Activated B cell treated with CpG ODN at 0.5 μM for 24 hours (primary cell): ENCODE data around the gene ZNF878. TPM values are rescaled to one million over a fixed set of nuclear protein-coding genes. Genes with fewer than 3 reads are reported as not detected.
A peak's percentile ranks its signal among the peaks of the same experiment; 100 is the strongest.

Experiments
- ATAC-seq: fragments of 200-7000 bp; cut with Tn5 transposase; one replicate; pipeline ENCODE4 v1.10.0; 2021; ENCODE audit warnings: low read depth, mild to moderate bottlenecking, moderate library complexity
- CTCF ChIA-PET: fragments of 350-600 bp; sonication (Branson Sonifier 250); formaldehyde crosslinking; loops from one replicate; lab custom pipeline; 2021; ENCODE audit warnings: antibody characterized with exemption; lab: Charles Lee
- POLR2A ChIA-PET: fragments of 350-600 bp; sonication (Branson Sonifier 250); formaldehyde crosslinking; loops from one replicate; lab custom pipeline; 2021; ENCODE audit warnings: antibody characterized with exemption; lab: Charles Lee
- DNase-seq: peaks from one replicate; pipeline ENCODE4 v3.0.0; 2022
- H3K27ac Mint-ChIP-seq: one replicate; pipeline ENCODE4 v1.8.0; 2020; ENCODE audit warnings: mixed read lengths
- H3K27me3 Mint-ChIP-seq: one replicate; pipeline ENCODE4 v1.8.0; 2021; ENCODE audit warnings: mixed read lengths
- H3K36me3 Mint-ChIP-seq: one replicate; pipeline ENCODE4 v1.8.0; 2021; ENCODE audit warnings: low read depth, mixed read lengths
- H3K4me1 Mint-ChIP-seq: one replicate; pipeline ENCODE4 v1.8.0; 2021; ENCODE audit warnings: mixed read lengths
- H3K4me3 Mint-ChIP-seq: one replicate; pipeline ENCODE4 v1.8.0; 2020; ENCODE audit warnings: mild to moderate bottlenecking, mixed read lengths
- H3K9me3 Mint-ChIP-seq: one replicate; pipeline ENCODE4 v1.8.0; 2020; ENCODE audit warnings: mixed read lengths
- CTCF ChIP-seq: fragments of 200-600 bp; IDR thresholded peaks from one replicate; pipeline ENCODE4 v1.8.0; 2022; ENCODE audit warnings: antibody characterized with exemption, mild to moderate bottlenecking
- intact Hi-C: fragments of 100-400 bp; cut with micrococcal nuclease; formaldehyde crosslinking; loops from one replicate; pipeline ENCODE4 v1.15.1; 2024
- total RNA-seq: library from RNA; stranded (reverse); gene quantifications from 2 replicates; pipeline ENCODE4 v1.2.3, GENCODE V29; 2022

ZNF878 gene
- total RNA-seq, 1 donor from 2014 or later = 1.2 TPM

- CTCF ChIA-PET = no interaction called here
- POLR2A ChIA-PET = interaction anchor here (0.6 kb wide), 1 partner anchor 8 kb away, joined by 4 read pairs; no protein-coding TSS in a partner anchor
- no peak overlapping the region for H3K4me3 Mint-ChIP-seq
Measured at GRCh38 chr19:12047868-12048267, 4.9 kb downstream of the ZNF878 start.

GRCh38 chr19:12043752-12044422 lies 8.9 kb downstream of the ZNF878 start:
- intact Hi-C loops = no loop called here
- Mint-ChIP-seq H3K27me3 (no peaks in the 10 kb centered on the region), H3K4me1 (no peaks in the 10 kb centered on the region), H3K27ac (no peak overlapping the region), H3K9me3 (peaks cover 19% of the 10 kb centered on the region), H3K4me3 (no peak overlapping the region), H3K36me3 (peaks cover 32% of the 10 kb centered on the region)
- ChIA-PET CTCF (no interaction called here), POLR2A (no interaction called here)
- ATAC-seq = no peak
- DNase-seq = no peak
- no peak for TF ChIP-seq CTCF

More at GRCh38 chr19:12047868-12048267, 4.9 kb downstream of the ZNF878 start:
- ATAC-seq (no peak), DNase-seq (no peak)
- peaks cover 17% of the 10 kb centered on the region for H3K9me3 Mint-ChIP-seq
- TF ChIP-seq CTCF = no peak
- peaks cover 26% of the 10 kb centered on the region for H3K36me3 Mint-ChIP-seq
- peaks cover 2% of the 10 kb centered on the region for H3K27me3 Mint-ChIP-seq
- no peak overlapping the region for H3K27ac Mint-ChIP-seq
- intact Hi-C loops = no loop called here
- peaks cover 9% of the 10 kb centered on the region for H3K4me1 Mint-ChIP-seq

GRCh38 chr19:12042893-12043292 lies 9.9 kb downstream of the ZNF878 start:
- no peak for TF ChIP-seq CTCF
- no peak overlapping the region for H3K27ac Mint-ChIP-seq
- H3K4me3 Mint-ChIP-seq = no peak overlapping the region
- H3K27me3 Mint-ChIP-seq = no peaks in the 10 kb centered on the region
- intact Hi-C loops = no loop called here
- ATAC-seq (no peak), DNase-seq (no peak)
- peaks cover 32% of the 10 kb centered on the region for H3K36me3 Mint-ChIP-seq
- POLR2A ChIA-PET = interaction anchor here (0.5 kb wide), 1 partner anchor 22 kb away, joined by 3 read pairs; no protein-coding TSS in a partner anchor
- H3K4me1 Mint-ChIP-seq = no peaks in the 10 kb centered on the region
- CTCF ChIA-PET = no interaction called here
- peaks cover 19% of the 10 kb centered on the region for H3K9me3 Mint-ChIP-seq

- Mint-ChIP-seq H3K27ac (peak within 1 kb of the TSS; percentile 74), H3K36me3 (no peaks in the 10 kb centered on the region), H3K9me3 (no peaks in the 10 kb centered on the region), H3K4me1 (peaks cover 20% of the 10 kb centered on the region), H3K27me3 (no peaks in the 10 kb centered on the region), H3K4me3 (peak within 1 kb of the TSS; percentile 92)
- TF ChIP-seq CTCF = no peak
- ChIA-PET POLR2A (interaction anchor here (0.5 to 2.2 kb wide), 15 partner anchors 9 to 1482 kb away, joined by 3 to 13 read pairs (median 4); partner anchors contain the start of genes ZNF20, ZNF442, ZNF443 and ZNF700), CTCF (interaction anchor here (0.7 to 1.7 kb wide), 4 partner anchors 24 to 238 kb away, joined by 4 to 5 read pairs (median 4); no protein-coding TSS in a partner anchor)
- DNase-seq = peak; percentile 80
- intact Hi-C loops = loop anchor here (1.0 to 5.0 kb wide), 3 partner anchors 33 to 110 kb away; partner anchors contain the start of gene ZNF700
- peak; percentile 98 for ATAC-seq
Measured at GRCh38 chr19:12035220-12036172, 17.3 kb downstream of the ZNF878 start, which contains the start of gene ZNF433. ZNF433 (minus strand) TSS chr19:12035679; CDS start chr19:12035539, 140 bp downstream.
